H9 (cell line): ENCODE data around the gene NAE1. TPM values are rescaled to one million over a fixed set of nuclear protein-coding genes. Genes with fewer than 3 reads are reported as not detected.

Experiments used
- DNase-seq: peaks from one replicate; pipeline ENCODE4 v3.0.0-alpha.2; 2017
- H2AFZ ChIP-seq: one replicate; pipeline ENCODE4 v1.6.1; 2013; ENCODE audit warnings: mild to moderate bottlenecking, low read length, control low read depth, moderate library complexity
- H2AK5ac ChIP-seq: 2 replicates; pipeline ENCODE4 v1.6.1; 2013; ENCODE audit warnings: low read length, control low read depth, mixed read lengths; ENCODE audit not compliant: insufficient read length
- H2BK120ac ChIP-seq: one replicate; pipeline ENCODE4 v1.6.1; 2013; ENCODE audit warnings: low read depth, mild to moderate bottlenecking, low read length, control low read depth, inconsistent platforms; ENCODE audit not compliant: poor library complexity, severe bottlenecking
- H2BK12ac ChIP-seq: 2 replicates; pipeline ENCODE4 v1.6.1; 2013; ENCODE audit warnings: low read length, control low read depth, mixed read lengths, low read depth; ENCODE audit not compliant: insufficient read length
- H2BK15ac ChIP-seq: 2 replicates; pipeline ENCODE4 v1.6.1; 2013; ENCODE audit warnings: low read depth, low read length, control low read depth
- H2BK20ac ChIP-seq: one replicate; pipeline ENCODE4 v1.6.1; 2013; ENCODE audit warnings: low read depth, mild to moderate bottlenecking, low read length, control low read depth, inconsistent platforms; ENCODE audit not compliant: poor library complexity, severe bottlenecking
- H2BK5ac ChIP-seq: 2 replicates; pipeline ENCODE4 v1.6.1; 2013; ENCODE audit warnings: low read length, control low read depth, mixed read lengths; ENCODE audit not compliant: insufficient read length
- H3K14ac ChIP-seq: 2 replicates; pipeline ENCODE4 v1.6.1; 2013; ENCODE audit warnings: low read length, control low read depth; ENCODE audit not compliant: insufficient read depth
- H3K18ac ChIP-seq: 2 replicates; pipeline ENCODE4 v1.6.1; 2013; ENCODE audit warnings: low read depth, mild to moderate bottlenecking, mixed read lengths, low read length, control low read depth; ENCODE audit not compliant: insufficient read length
- H3K23ac ChIP-seq: 2 replicates; pipeline ENCODE4 v1.6.1; 2013; ENCODE audit warnings: low read length, control low read depth, mixed read lengths, low read depth; ENCODE audit not compliant: insufficient read length
- H3K23me2 ChIP-seq: 2 replicates; pipeline ENCODE4 v1.6.1; 2013; ENCODE audit warnings: low read depth, mild to moderate bottlenecking, mixed read lengths, low read length, control low read depth; ENCODE audit not compliant: insufficient read length, poor library complexity, severe bottlenecking
- H3K27ac ChIP-seq: 2 replicates; pipeline ENCODE4 v1.5.1; 2013; ENCODE audit warnings: low read length, control low read depth, mixed read lengths, low read depth; ENCODE audit not compliant: insufficient read length
- H3K27me3 ChIP-seq: 2 replicates; pipeline ENCODE4 v1.6.1; 2013; ENCODE audit warnings: low read length, control low read depth, inconsistent platforms; ENCODE audit not compliant: insufficient read depth
- H3K4ac ChIP-seq: 2 replicates; pipeline ENCODE4 v1.6.1; 2013; ENCODE audit warnings: low read depth, mild to moderate bottlenecking, control low read depth, inconsistent platforms, low read length, moderate library complexity
- H3K4me1 ChIP-seq: 2 replicates; pipeline ENCODE4 v1.6.1; 2013; ENCODE audit warnings: low read length, control low read depth, inconsistent platforms; ENCODE audit not compliant: insufficient read depth
- H3K4me2 ChIP-seq: 2 replicates; pipeline ENCODE4 v1.6.1; 2013; ENCODE audit warnings: low read length, control low read depth, mixed read lengths; ENCODE audit not compliant: insufficient read length, insufficient read depth
- H3K56ac ChIP-seq: 2 replicates; pipeline ENCODE4 v1.6.1; 2013; ENCODE audit warnings: low read depth, mild to moderate bottlenecking, mixed read lengths, low read length, control low read depth; ENCODE audit not compliant: insufficient read length
- H3K79me1 ChIP-seq: 2 replicates; pipeline ENCODE4 v1.6.1; 2013; ENCODE audit warnings: low read depth, mild to moderate bottlenecking, moderate library complexity, low read length, control low read depth, inconsistent platforms; ENCODE audit not compliant: insufficient read depth, poor library complexity, severe bottlenecking
- H3K79me2 ChIP-seq: 2 replicates; pipeline ENCODE4 v1.6.1; 2013; ENCODE audit warnings: low read length, control low read depth, inconsistent platforms; ENCODE audit not compliant: insufficient read depth
- H3K9ac ChIP-seq: 2 replicates; pipeline ENCODE4 v1.6.1; 2013; ENCODE audit warnings: low read length, control low read depth, mixed read lengths; ENCODE audit not compliant: insufficient read length; ENCODE audit errors: extremely low read depth
- H3K9me3 ChIP-seq: one replicate; pipeline ENCODE4 v1.6.1; 2013; ENCODE audit warnings: low read depth, low read length, inconsistent platforms; ENCODE audit not compliant: control insufficient read depth
- H3T11ph ChIP-seq: one replicate; pipeline ENCODE4 v1.6.1; 2013; ENCODE audit warnings: mild to moderate bottlenecking, low read length, control low read depth, inconsistent platforms
- H4K20me1 ChIP-seq: one replicate; pipeline ENCODE4 v1.6.1; 2013; ENCODE audit not compliant: control insufficient read depth, insufficient read length, insufficient read depth
- H4K5ac ChIP-seq: 2 replicates; pipeline ENCODE4 v1.6.1; 2013; ENCODE audit warnings: low read depth, mild to moderate bottlenecking, mixed read lengths, low read length, control low read depth; ENCODE audit not compliant: insufficient read length
- H4K8ac ChIP-seq: replicated peaks from 2 replicates; pipeline ENCODE4 v1.6.1; 2013; ENCODE audit warnings: low read length, control low read depth, mixed read lengths, low read depth; ENCODE audit not compliant: insufficient read length
- H4K91ac ChIP-seq: 2 replicates; pipeline ENCODE4 v1.6.1; 2013; ENCODE audit warnings: low read depth, mild to moderate bottlenecking, moderate library complexity, mixed read lengths, low read length, control low read depth; ENCODE audit not compliant: insufficient read length
- H3K27ac Mint-ChIP-seq, 3 experiments: 2 replicates in 2 of 3; 3 replicates in 1 of 3; pipeline ENCODE4 v1.8.0; 2020 to 2021; ENCODE audit warnings: mixed read lengths in 3 of 3, mild to moderate bottlenecking in 1 of 3, moderate library complexity in 1 of 3
- H3K27me3 Mint-ChIP-seq: 2 replicates; pipeline ENCODE4 v1.8.0; 2021; ENCODE audit warnings: low read depth, mild to moderate bottlenecking, moderate library complexity, mixed read lengths
- H3K36me3 Mint-ChIP-seq, 3 experiments: 2 replicates in 2 of 3; 3 replicates in 1 of 3; pipeline ENCODE4 v1.8.0; 2020 to 2021; ENCODE audit warnings: low read depth in 3 of 3, mixed read lengths in 3 of 3; ENCODE audit not compliant: insufficient read depth in 1 of 3
- H3K4me1 Mint-ChIP-seq, 2 experiments: 2 replicates each; pipeline ENCODE4 v1.8.0; 2020; ENCODE audit warnings: mixed read lengths in 2 of 2
- H3K4me3 Mint-ChIP-seq, 2 experiments: 2 replicates in 1 of 2; 3 replicates in 1 of 2; pipeline ENCODE4 v1.8.0; 2020 to 2021; ENCODE audit warnings: mild to moderate bottlenecking in 2 of 2, mixed read lengths in 2 of 2, moderate library complexity in 1 of 2
- H3K9me3 Mint-ChIP-seq, 2 experiments: 2 replicates in 1 of 2; 3 replicates in 1 of 2; pipeline ENCODE4 v1.8.0; 2020; ENCODE audit warnings: mild to moderate bottlenecking in 2 of 2, mixed read lengths in 2 of 2, moderate library complexity in 1 of 2
- WGBS: extraction: QIAGEN DNeasy Blood & Tissue Kit; methylation state at CpG from one replicate; pipeline ENCODE4 v1.1.7; 2013; ENCODE audit warnings: missing lambda C conversion rate, low lambda C conversion rate, mixed read lengths; ENCODE audit not compliant: insufficient read length; ENCODE audit errors: extremely low coverage; 5-methylcytosine and 5-hydroxymethylcytosine counted together
- total RNA-seq: library from RNA; stranded (reverse); gene quantifications from 2 replicates; pipeline ENCODE4 v1.2.1, GENCODE V29; 2021
- TF ChIP-seq, protein P1 (sequence below): fragments of 200-600 bp; sonication (generic); conservative IDR thresholded peaks from 3 replicates; pipeline ENCODE4 v1.8.0; 2021; ENCODE audit warnings: antibody characterized with exemption, mild to moderate bottlenecking

Gene NAE1
- total RNA-seq, 1 experiment from 2014 or later: 144 TPM

DNA sequence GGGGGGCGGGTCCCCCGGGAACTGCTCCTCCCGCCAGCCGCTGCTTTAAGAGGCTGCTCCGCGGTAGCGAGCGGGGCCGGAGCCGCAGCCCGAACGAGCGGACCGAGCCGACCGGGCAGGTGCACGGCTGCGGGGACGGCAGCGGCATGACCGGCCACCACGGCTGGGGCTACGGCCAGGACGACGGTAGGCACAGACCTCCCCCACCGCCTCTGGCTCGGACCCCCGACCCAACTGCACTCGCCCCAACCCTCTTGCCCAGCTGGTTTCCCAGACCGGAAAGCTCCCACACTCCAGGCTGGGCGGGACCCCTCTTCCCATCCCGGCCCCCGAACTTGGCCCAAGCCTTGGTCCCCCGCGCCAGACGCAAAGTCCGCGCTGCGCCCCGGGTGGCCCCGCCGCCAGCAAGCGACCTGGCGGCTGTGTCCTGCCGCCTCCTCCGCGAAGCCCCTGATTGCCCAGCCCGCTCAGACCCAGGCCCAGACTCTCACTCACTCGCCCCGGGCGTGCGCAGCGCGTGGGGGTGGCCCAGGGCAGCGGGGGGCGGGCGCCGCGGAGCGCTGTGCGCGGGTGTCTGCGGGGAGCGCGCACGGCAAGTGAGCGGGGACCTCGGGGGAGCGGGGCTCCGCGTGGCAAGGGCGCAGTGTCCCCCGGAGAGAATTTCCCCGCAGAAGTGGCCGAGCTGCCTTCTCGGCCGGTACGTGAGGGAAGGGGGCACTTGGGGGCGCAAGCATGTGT lies 13.7 kb upstream of the NAE1 start, which contains the start of gene CA7:
Gene CA7, plus strand, starts transcription at position 73 of the 738 bp plus-strand sequence. Its CDS starts 74 bp downstream, at position 147.
- no peak within 1 kb of the TSS for H2BK120ac ChIP-seq
- no peaks in the 10 kb centered on the region for H3K79me1 ChIP-seq
- no peak within 1 kb of the TSS for H2BK5ac ChIP-seq
- peaks cover 17% of the 10 kb centered on the region for H3K27me3 ChIP-seq
- H3K4ac ChIP-seq: no peak within 1 kb of the TSS
- H3K14ac ChIP-seq: peak within 1 kb of the TSS; percentile 4
- H3K23ac ChIP-seq: no peak within 1 kb of the TSS
- no peak within 1 kb of the TSS for H3K27ac ChIP-seq
- H3K9ac ChIP-seq: no peak within 1 kb of the TSS
- no peaks in the 10 kb centered on the region for H3K9me3 Mint-ChIP-seq
- H3K79me2 ChIP-seq: no peaks in the 10 kb centered on the region
- H3K4me1 ChIP-seq: no peaks in the 10 kb centered on the region; the same call in 1 of the 2 replicates
- no peak within 1 kb of the TSS for H4K5ac ChIP-seq
- TF ChIP-seq, protein P1, sequence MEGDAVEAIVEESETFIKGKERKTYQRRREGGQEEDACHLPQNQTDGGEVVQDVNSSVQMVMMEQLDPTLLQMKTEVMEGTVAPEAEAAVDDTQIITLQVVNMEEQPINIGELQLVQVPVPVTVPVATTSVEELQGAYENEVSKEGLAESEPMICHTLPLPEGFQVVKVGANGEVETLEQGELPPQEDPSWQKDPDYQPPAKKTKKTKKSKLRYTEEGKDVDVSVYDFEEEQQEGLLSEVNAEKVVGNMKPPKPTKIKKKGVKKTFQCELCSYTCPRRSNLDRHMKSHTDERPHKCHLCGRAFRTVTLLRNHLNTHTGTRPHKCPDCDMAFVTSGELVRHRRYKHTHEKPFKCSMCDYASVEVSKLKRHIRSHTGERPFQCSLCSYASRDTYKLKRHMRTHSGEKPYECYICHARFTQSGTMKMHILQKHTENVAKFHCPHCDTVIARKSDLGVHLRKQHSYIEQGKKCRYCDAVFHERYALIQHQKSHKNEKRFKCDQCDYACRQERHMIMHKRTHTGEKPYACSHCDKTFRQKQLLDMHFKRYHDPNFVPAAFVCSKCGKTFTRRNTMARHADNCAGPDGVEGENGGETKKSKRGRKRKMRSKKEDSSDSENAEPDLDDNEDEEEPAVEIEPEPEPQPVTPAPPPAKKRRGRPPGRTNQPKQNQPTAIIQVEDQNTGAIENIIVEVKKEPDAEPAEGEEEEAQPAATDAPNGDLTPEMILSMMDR: no peak
- H4K20me1 ChIP-seq: no peaks in the 10 kb centered on the region
- H4K8ac ChIP-seq: no peak within 1 kb of the TSS
- H2AFZ ChIP-seq: peak within 1 kb of the TSS; percentile 50
- H2BK12ac ChIP-seq: no peak within 1 kb of the TSS
- no peak within 1 kb of the TSS for H2BK20ac ChIP-seq
- H2AK5ac ChIP-seq: no peak within 1 kb of the TSS
- peak within 1 kb of the TSS; percentile 29; the same call in 1 of the 2 replicates for H2BK15ac ChIP-seq
- H3K18ac ChIP-seq: no peak within 1 kb of the TSS
- no peaks in the 10 kb centered on the region; a peak in 1 of 7 replicates for H3K36me3 Mint-ChIP-seq
- H4K91ac ChIP-seq: no peak within 1 kb of the TSS
- no peak within 1 kb of the TSS for H3K56ac ChIP-seq
- no peak for DNase-seq
- peak within 1 kb of the TSS; percentile 68 to 81 for H3K4me3 Mint-ChIP-seq
- no peak within 1 kb of the TSS for H3K27ac Mint-ChIP-seq
- no peaks in the 10 kb centered on the region for H3K9me3 ChIP-seq
- no peak within 1 kb of the TSS for H3T11ph ChIP-seq
- H3K4me1 Mint-ChIP-seq: peaks cover 2 to 16% of the 10 kb centered on the region in 2 experiments; a peak in 3 of 4 replicates
- H3K4me2 ChIP-seq: peak within 1 kb of the TSS; percentile 67
- peaks cover 87% of the 10 kb centered on the region for H3K27me3 Mint-ChIP-seq
- WGBS: no CpG with 5 or more reads among the region's 79 CpGs
- H3K23me2 ChIP-seq: peaks cover 13% of the 10 kb centered on the region
